Measurements from ENCODE around the gene SCAI.
"Not testable (repeated sequence)": the region's sequence is repeated elsewhere in the genome, so short reads cannot be mapped to it uniquely, and the experiment has no call there.

DNA sequence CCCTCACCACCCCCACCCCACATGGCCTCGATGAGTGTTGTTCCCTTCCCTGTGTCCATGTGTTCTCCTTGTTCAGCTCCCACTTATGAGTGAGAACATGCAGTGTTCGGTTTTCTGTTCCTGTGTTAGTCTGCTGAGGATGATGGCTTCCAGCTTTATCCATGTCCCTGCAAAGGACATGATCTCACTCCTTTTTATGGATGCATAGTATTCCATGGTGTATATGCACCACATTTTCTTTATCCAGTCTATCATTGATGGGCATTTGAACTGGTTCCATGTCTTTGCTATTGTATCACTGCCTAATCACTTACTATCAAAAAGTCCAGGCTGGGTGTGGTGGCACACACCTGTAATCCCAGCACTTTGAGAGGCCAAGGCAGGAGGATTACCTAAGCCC is 24.6 kb downstream of the SCAI start:
- TF ChIP-seq, protein P1, sequence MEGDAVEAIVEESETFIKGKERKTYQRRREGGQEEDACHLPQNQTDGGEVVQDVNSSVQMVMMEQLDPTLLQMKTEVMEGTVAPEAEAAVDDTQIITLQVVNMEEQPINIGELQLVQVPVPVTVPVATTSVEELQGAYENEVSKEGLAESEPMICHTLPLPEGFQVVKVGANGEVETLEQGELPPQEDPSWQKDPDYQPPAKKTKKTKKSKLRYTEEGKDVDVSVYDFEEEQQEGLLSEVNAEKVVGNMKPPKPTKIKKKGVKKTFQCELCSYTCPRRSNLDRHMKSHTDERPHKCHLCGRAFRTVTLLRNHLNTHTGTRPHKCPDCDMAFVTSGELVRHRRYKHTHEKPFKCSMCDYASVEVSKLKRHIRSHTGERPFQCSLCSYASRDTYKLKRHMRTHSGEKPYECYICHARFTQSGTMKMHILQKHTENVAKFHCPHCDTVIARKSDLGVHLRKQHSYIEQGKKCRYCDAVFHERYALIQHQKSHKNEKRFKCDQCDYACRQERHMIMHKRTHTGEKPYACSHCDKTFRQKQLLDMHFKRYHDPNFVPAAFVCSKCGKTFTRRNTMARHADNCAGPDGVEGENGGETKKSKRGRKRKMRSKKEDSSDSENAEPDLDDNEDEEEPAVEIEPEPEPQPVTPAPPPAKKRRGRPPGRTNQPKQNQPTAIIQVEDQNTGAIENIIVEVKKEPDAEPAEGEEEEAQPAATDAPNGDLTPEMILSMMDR (IDR thresholded peaks at IDR 0.05) = not testable (repeated sequence)
- TF ChIP-seq POLR2A (IDR thresholded peaks at IDR 0.05) = not testable (repeated sequence)

Measured in ovary (tissue), 3 donors.